ENCODE data around the gene FAF1. TPM values are rescaled to one million over a fixed set of nuclear protein-coding genes. Genes with fewer than 3 reads are reported as not detected.
A peak's percentile ranks its signal among the peaks of the same experiment; 100 is the strongest.

The FAF1 gene
- total and polyA plus RNA-seq, 9 of the 15 experiments (the other 6 are each of a cell fraction or from before 2014, with no cell fraction given) = 48.7 to 225 (median 118) TPM

DNA sequence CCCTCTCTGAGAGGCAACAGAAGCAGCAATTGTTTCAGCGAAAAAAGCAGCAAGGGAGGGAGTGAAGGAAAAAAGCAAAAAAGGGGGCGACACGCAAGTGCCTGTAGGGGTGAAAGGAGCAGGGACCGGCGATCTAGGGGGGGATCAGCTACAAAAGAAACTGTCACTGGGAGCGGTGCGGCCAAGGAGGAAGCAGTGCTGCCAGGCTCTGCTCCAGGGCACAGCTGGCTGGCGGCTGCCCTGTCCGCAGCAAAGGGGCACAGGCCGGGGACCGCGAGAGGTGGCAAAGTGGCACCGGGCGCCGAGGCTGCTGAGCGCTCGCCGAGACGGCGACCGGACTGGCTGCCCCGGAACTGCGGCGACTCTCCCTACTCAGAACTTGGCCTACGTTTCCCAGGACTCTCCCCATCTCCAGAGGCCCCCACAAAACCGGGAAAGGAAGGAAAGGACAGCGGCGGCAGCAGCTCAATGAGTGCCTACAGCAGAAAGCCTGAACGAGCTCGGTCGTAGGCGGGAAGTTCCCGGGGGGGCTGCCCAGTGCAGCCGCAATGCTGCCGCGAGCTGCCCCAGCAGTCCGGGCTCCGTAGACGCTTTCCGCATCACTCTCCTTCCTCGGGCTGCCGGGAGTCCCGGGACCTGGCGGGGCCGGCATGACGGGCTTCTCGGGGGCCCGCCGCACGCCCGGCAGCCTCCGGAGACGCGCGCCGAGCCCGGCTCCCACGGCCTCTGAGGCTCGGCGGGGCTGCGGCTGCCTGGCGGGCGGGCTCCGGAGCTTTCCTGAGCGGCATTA, 8.9 kb upstream of the FAF1 start (continued):
- TF ChIP-seq, protein P1, sequence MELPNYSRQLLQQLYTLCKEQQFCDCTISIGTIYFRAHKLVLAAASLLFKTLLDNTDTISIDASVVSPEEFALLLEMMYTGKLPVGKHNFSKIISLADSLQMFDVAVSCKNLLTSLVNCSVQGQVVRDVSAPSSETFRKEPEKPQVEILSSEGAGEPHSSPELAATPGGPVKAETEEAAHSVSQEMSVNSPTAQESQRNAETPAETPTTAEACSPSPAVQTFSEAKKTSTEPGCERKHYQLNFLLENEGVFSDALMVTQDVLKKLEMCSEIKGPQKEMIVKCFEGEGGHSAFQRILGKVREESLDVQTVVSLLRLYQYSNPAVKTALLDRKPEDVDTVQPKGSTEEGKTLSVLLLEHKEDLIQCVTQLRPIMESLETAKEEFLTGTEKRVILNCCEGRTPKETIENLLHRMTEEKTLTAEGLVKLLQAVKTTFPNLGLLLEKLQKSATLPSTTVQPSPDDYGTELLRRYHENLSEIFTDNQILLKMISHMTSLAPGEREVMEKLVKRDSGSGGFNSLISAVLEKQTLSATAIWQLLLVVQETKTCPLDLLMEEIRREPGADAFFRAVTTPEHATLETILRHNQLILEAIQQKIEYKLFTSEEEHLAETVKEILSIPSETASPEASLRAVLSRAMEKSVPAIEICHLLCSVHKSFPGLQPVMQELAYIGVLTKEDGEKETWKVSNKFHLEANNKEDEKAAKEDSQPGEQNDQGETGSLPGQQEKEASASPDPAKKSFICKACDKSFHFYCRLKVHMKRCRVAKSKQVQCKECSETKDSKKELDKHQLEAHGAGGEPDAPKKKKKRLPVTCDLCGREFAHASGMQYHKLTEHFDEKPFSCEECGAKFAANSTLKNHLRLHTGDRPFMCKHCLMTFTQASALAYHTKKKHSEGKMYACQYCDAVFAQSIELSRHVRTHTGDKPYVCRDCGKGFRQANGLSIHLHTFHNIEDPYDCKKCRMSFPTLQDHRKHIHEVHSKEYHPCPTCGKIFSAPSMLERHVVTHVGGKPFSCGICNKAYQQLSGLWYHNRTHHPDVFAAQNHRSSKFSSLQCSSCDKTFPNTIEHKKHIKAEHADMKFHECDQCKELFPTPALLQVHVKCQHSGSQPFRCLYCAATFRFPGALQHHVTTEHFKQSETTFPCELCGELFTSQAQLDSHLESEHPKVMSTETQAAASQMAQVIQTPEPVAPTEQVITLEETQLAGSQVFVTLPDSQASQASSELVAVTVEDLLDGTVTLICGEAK (IDR thresholded peaks at IDR 0.05) = peak; percentile 22; the same call in 1 of the 2 replicates
- TF ChIP-seq, protein P1 (CRISPR knock-in tag; IDR thresholded peaks at IDR 0.05) = no peak; the same call in 1 of the 2 replicates
- TF ChIP-seq, protein P2, sequence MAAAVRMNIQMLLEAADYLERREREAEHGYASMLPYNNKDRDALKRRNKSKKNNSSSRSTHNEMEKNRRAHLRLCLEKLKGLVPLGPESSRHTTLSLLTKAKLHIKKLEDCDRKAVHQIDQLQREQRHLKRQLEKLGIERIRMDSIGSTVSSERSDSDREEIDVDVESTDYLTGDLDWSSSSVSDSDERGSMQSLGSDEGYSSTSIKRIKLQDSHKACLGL (CRISPR knock-in tag; IDR thresholded peaks at IDR 0.05; ENCODE audit: borderline replicate concordance, poor library complexity, severe bottlenecking) = no peak
- TF ChIP-seq FOXM1 (IDR thresholded peaks at IDR 0.05; ENCODE audit: low read depth) = no peak
- 0 out of 2 replicates have a peak, but pooled peaks have one; percentile 9 for TF ChIP-seq FOXM1 (CRISPR knock-in tag; IDR thresholded peaks at IDR 0.05; ENCODE audit: low read depth)
- TF ChIP-seq ZZZ3 (IDR thresholded peaks at IDR 0.05) = no peak
- TF ChIP-seq PTBP1 (IDR thresholded peaks at IDR 0.05; ENCODE audit: low read depth, low read length) = peak; percentile 62; the same call in 1 of the 2 replicates
- no peak for TF ChIP-seq WHSC1 (IDR thresholded peaks at IDR 0.05; ENCODE audit: low read length)
- TF ChIP-seq RBFOX2 (IDR thresholded peaks at IDR 0.05; ENCODE audit: low read depth, low read length) = peak; percentile 76
- no peak for TF ChIP-seq MCM3 (IDR thresholded peaks at IDR 0.05)
- TF ChIP-seq CEBPG (CRISPR knock-in tag; IDR thresholded peaks at IDR 0.05) = no peak; the same call in 1 of the 2 replicates
- TF ChIP-seq CEBPG (tag; conservative IDR thresholded peaks at IDR 0.05 in 1 of 2, IDR thresholded peaks at IDR 0.05 in 1 of 2) = no peak
- TF ChIP-seq THRAP3 (IDR thresholded peaks at IDR 0.05; ENCODE audit: borderline replicate concordance) = no peak
- no peak for TF ChIP-seq HSF4 (CRISPR knock-in tag; IDR thresholded peaks at IDR 0.05; ENCODE audit: borderline replicate concordance)
- TF ChIP-seq RFX1 (IDR thresholded peaks at IDR 0.05) = no peak
- no peak for TF ChIP-seq ZKSCAN1 (IDR thresholded peaks at IDR 0.05; ENCODE audit: low read depth, low read length)
- TF ChIP-seq ZNF76 (CRISPR knock-in tag; IDR thresholded peaks at IDR 0.05; ENCODE audit: borderline replicate concordance) = no peak; the same call in 1 of the 2 replicates
- peak; percentile 18 for TF ChIP-seq U2AF1 (optimal IDR thresholded peaks at IDR 0.05; ENCODE audit: low read depth, low read length)

Data from K562 (cell line).